HG02571 (cell line): ENCODE results near the gene DMWD.
"Not testable (repeated sequence)": the region's sequence is repeated elsewhere in the genome, so short reads cannot be mapped to it uniquely, and the experiment has no call there.

ENCODE experiments used
- ATAC-seq: cut with Tn5 transposase; IDR thresholded peaks from one replicate; pipeline ENCODE4 v1.9.1; 2021; ENCODE audit warnings: mild to moderate bottlenecking, moderate library complexity; ENCODE audit not compliant: unreplicated experiment

DMWD gene

DNA sequence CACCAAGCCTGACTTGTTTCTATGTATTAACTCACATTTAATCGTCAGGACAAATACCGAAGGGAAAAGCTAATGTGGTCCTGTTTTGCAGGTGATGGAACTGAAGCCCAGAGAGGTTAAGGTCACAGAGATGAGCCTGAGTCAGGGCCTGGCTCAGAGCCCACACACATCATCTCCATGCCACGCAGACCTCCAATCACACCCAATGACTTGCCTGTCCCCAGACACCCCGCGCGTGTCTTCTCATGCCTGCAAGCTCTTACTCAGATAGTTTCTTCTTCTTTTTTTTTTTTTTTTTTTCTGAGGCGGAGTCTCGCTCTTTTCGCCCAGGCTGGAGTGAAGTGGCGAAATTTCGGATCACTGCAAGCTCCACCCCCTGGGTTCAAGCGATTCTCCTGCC is 40.0 kb downstream of the DMWD start:
- no peak for ATAC-seq

DNA sequence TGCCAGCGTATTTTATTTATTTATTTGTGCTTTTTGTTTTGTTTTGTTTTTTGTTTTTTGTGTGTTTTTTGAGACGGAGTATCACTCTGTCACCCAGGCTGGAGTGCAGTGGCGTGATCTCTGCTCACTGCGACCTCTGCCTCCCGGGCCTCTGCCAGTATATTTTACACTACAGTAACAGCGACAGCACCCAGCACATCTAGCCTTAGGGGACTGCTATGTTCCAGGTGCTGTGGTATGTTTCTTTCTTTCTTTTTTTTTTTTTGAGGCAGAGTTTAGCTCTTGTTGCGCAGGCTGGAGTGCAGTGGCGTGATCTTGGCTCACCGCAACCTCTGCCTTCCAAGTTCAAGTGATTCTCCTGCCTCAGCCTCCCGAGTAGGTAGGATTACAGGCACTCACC is 41.2 kb downstream of the DMWD start:
- ATAC-seq: not testable (repeated sequence)

DNA sequence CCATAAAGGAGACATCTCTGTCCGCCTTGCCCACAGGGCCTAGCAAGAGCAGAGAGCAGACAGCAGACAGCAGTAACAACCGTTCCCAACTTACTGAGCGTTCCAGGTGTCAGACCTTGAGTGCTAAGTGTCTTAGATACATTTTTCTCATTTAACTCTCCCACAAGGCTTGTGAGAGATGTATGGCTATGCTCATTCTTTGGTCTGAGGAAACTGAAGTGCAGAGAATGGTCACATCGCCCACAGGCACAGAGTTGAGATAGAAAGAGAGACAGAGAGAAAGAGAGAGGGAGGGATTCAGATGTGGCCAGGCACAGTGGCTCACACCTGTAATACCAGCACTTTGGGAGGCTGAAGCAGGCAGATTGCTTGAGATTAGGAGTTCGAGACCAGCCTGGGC is 45.1 kb downstream of the DMWD start:
- ATAC-seq: no peak

DNA sequence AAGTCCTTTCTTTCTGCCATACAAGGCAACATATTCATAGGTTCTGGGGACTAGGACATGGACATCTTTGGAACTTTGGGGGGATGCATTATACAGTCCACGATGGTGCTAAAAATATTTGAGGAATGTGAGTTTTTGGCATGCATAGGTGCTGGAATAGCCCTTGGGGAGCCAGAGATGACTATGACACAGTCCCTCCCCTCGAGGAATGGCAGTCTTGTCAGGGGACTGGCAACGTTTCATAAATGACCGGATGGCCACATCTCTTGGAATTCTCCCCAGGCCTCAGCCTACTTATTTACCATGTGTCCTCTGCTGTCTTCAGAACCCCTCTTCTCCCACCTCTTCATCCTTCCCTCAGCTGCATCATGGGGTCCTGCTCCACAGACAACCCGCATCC is 45.8 kb downstream of the DMWD start:
- no peak for ATAC-seq

DNA sequence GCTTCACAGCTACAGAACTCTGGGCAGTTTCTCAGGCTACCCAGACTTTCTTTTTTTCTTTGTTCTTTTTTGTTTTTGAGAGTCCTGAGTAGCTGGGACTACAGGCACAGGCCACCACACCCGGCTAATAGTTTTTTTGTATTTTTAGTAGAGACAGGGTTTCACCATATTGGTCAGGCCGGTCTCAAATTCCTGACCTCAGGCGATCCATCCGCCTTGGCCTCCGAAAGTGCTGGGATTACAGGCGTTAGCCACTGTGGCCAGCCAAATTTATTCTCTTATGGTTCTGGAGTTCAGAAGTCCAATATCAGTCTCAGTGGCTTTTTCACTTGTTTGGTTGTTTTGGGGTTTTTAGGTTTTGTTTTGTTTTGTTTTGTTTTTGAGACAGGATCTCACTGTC is 47.0 kb downstream of the DMWD start:
- ATAC-seq: no peak

DNA sequence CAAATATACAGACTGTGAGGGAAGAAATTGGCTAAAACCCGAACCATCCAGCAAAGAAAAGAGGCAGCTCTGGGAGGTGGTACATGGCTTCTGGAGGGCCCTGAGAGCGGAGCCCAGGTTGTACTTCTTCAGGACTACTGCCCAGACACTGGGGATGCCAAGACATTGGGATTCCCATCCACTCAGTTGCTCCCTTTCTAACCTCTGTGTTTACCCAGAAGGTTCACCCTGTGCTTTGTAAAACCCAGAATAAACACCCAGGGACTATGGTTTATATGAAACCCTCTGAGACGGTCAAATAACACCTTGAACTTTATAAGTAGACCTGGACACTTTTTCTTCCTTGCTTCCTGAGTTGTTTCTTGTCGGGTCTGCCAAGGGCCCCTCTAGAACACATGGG is 49.7 kb downstream of the DMWD start:
- no peak for ATAC-seq

DNA sequence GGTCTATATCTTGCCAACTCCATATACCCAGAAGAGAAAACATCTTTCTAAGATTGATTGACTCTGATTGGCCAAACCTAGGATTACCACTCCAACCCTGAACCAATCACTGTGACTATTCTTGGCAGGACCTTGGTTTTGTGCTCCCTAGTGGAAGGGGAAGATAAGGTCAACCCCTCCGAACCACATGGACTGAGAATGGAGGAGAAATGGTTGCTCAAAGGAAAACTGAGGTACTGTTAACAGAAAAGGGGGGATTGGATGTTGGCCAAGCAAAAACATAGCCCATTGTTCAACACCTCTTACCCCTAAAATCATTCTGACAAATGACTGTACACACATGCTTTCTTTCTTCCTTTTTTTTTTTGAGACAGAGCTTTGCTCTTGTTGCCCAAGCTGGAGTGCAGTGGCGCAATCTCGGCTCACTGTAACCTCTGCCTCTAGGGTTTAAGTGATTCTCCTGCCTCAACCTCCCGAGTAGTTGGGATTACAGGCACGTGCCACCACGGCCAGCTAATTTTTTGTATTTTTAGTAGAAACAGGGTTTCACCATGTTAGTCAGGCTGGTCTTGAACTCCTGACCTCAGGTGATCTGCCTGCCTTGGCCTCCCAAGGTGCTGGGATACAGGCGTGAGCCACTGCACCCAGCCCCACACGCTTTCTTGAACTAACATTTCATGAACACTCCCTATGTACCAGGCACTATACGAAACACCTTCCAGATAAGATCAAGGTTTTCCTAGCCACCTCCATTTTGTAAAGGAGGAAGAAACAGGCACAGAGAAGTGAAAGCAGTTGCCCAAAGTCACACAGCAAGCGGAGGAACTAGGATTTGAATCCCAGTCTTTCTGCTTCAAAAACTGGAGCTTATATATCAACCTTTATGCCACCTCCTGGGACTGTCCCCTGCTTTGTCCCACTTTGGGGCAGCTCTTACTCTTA is 52.9 kb downstream of the DMWD start:
- ATAC-seq: no peak

DNA sequence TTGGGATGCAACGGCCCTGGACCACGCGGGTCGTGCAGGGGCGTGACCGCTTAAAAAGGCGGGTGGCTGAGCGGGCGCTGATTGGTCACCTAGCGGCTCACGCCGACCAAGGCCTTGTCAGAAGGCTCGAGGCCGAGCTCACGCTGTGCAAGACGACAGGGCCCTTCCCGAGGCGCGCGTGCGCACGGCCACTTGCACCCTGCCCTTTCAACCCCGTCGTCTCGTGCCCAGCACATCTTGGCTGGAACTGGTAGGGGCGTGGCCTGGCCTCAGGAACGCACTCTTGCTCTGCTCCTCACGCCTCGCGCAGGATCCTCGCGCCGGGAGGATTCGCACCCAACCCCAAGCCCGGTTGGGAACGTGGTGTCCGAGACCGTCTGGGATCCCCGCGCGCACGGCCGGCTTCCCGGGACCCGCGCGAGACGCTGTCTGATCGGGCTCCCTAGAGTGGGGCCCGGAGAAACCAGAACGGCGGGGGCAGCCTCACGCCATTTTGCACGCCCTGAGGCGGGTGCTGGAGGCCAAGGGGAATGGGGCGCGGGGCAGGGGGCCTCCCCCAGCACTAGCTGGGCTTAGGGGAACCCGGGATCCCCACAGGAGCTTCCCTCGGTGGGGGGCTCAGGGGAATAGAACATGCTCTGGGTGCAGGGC is 59.4 kb downstream of the DMWD start, which contains the start of gene MEIOSIN:
MEIOSIN (plus strand) TSS at position 280 of the 651 bp plus-strand sequence. CDS start 1,938 bp downstream, outside the sequence.
- no peak for ATAC-seq
